Gastrocnemius medialis (tissue), 4 donors: ENCODE measurements around the gene KLK7.

Experiments
- POLR2A ChIP-seq, 2 donors: fragments of 450-650 bp; IDR thresholded peaks; one replicate each; pipeline ENCODE4 v1.6.1; 2017; ENCODE audit warnings: antibody characterized with exemption in 2 of 2, mild to moderate bottlenecking in 2 of 2, moderate library complexity in 2 of 2
- TF ChIP-seq, protein P1 (sequence below), 5 experiments: fragments of 450-650 bp in 3 of 5; fragments of 200-600 bp in 2 of 5; sonication (generic) in 2 of 5; IDR thresholded peaks in 4 of 5; conservative IDR thresholded peaks in 1 of 5; 1 replicate in 4 of 5; 2 replicates in 1 of 5; pipeline ENCODE4 v1.5.1; 2016 to 2019; ENCODE audit warnings: antibody characterized with exemption in 5 of 5, mild to moderate bottlenecking in 3 of 5, moderate library complexity in 3 of 5

DNA sequence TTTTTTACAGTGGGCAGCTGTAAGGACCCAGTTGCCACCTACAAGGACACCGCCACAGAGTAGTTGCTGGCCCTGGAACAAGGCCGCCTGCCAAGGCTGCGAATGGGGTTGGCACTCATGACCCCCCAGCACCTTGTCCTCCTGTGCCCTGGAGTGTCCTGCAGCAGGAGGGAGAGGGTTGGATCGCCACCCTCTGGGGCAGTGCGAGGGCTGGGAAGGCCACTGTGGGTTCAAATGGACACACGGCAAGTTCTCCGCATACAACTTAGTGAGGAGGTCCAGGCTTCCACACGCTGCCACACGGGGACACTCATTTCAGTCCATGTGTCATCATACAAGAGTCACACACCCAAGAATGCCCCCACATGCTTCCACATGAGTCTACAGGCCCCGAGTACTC, 16.7 kb upstream of the KLK7 start:
- no peak for TF ChIP-seq POLR2A (IDR thresholded peaks at IDR 0.05)
- TF ChIP-seq, protein P1, sequence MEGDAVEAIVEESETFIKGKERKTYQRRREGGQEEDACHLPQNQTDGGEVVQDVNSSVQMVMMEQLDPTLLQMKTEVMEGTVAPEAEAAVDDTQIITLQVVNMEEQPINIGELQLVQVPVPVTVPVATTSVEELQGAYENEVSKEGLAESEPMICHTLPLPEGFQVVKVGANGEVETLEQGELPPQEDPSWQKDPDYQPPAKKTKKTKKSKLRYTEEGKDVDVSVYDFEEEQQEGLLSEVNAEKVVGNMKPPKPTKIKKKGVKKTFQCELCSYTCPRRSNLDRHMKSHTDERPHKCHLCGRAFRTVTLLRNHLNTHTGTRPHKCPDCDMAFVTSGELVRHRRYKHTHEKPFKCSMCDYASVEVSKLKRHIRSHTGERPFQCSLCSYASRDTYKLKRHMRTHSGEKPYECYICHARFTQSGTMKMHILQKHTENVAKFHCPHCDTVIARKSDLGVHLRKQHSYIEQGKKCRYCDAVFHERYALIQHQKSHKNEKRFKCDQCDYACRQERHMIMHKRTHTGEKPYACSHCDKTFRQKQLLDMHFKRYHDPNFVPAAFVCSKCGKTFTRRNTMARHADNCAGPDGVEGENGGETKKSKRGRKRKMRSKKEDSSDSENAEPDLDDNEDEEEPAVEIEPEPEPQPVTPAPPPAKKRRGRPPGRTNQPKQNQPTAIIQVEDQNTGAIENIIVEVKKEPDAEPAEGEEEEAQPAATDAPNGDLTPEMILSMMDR (IDR thresholded peaks at IDR 0.05 in 4 of 5, conservative IDR thresholded peaks at IDR 0.05 in 1 of 5), result no peak
